Measurements from ENCODE around the gene SLC25A34. TPM values are rescaled to one million over a fixed set of nuclear protein-coding genes. Genes with fewer than 3 reads are reported as not detected.

The SLC25A34 gene
- total RNA-seq, 1 donor from 2014 or later, result 0.73 TPM

DNA sequence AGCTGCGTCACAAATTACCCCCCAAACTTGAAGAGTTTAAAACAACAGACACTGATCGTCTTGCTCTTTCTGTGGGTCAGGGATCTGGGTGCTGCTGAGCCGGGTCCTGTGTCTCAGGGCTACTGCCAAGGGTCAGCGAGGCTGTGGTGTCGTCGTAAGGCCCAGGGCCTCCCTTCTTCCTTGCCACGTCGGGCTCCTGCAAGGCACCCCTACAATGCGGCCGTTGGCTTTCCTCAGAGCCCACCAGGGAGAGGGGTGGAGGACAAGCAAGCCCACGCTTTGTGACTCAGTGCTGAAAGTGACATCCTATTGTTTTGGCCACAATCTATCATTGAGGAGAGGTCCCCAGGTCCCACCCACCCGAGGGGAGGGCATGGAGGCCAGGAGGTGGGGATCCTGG, 14.9 kb downstream of the SLC25A34 start:
- TF ChIP-seq EZH2 (IDR thresholded peaks at IDR 0.05; ENCODE audit: insufficient read depth, low read length), result no peak
- TF ChIP-seq, protein P1, sequence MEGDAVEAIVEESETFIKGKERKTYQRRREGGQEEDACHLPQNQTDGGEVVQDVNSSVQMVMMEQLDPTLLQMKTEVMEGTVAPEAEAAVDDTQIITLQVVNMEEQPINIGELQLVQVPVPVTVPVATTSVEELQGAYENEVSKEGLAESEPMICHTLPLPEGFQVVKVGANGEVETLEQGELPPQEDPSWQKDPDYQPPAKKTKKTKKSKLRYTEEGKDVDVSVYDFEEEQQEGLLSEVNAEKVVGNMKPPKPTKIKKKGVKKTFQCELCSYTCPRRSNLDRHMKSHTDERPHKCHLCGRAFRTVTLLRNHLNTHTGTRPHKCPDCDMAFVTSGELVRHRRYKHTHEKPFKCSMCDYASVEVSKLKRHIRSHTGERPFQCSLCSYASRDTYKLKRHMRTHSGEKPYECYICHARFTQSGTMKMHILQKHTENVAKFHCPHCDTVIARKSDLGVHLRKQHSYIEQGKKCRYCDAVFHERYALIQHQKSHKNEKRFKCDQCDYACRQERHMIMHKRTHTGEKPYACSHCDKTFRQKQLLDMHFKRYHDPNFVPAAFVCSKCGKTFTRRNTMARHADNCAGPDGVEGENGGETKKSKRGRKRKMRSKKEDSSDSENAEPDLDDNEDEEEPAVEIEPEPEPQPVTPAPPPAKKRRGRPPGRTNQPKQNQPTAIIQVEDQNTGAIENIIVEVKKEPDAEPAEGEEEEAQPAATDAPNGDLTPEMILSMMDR (IDR thresholded peaks at IDR 0.05; ENCODE audit: insufficient read depth, low read depth, low read length), result no peak
- Histone ChIP-seq H3K27ac (ENCODE audit: low read depth, low read length) (no peak overlapping the region), H4K20me1 (ENCODE audit: insufficient read depth, low read length) (no peaks in the 10 kb centered on the region), H3K27me3 (ENCODE audit: insufficient read depth, low read length) (no peaks in the 10 kb centered on the region), H2AFZ (ENCODE audit: low read depth, low read length) (no peak overlapping the region), H3K4me2 (ENCODE audit: low read length) (no peak overlapping the region), H3K4me1 (ENCODE audit: insufficient read depth, low read length) (peaks cover 13% of the 10 kb centered on the region), H3K79me2 (ENCODE audit: insufficient read depth, low read length) (no peaks in the 10 kb centered on the region), H3K9ac (ENCODE audit: low read length) (no peak overlapping the region), H3K9me3 (ENCODE audit: insufficient read depth, low read depth, low read length) (no peaks in the 10 kb centered on the region), H3K36me3 (ENCODE audit: insufficient read depth, low read length) (no peaks in the 10 kb centered on the region), H3K4me3 (ENCODE audit: insufficient read depth, low read depth, low read length) (no peak overlapping the region)
- Mint-ChIP-seq H3K27me3 (ENCODE audit: low read depth, unreplicated experiment) (peaks cover 14% of the 10 kb centered on the region), H3K4me3 (ENCODE audit: unreplicated experiment) (no peak overlapping the region), H3K9me3 (ENCODE audit: unreplicated experiment) (peaks cover 4% of the 10 kb centered on the region), H3K36me3 (ENCODE audit: low read depth, unreplicated experiment) (no peaks in the 10 kb centered on the region), H3K27ac (ENCODE audit: unreplicated experiment) (no peak overlapping the region), H3K4me1 (ENCODE audit: low read depth, unreplicated experiment) (no peaks in the 10 kb centered on the region)
- DNase-seq (ENCODE audit: low read depth), result no peak
- no peak for FAIRE-seq

DNA sequence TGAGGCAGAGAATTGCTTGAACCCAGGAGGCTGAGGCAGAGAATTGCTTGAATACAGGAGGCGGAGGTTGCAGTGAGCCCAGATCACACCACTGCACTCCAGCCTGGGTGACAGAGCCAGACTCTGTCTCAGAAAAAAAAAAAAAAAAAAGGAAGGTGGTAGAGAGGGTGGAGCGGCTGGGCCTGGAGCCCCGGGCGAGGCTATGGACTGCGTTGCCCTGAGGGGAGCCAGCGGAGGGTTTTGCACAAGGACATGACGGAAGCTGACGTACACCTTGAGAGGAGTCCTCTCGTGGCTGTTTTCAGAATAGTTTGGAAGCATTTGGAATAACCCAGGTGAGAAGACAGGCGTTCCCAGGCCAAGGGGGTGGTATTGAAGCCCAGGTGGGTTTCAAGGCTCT, 15.7 kb downstream of the SLC25A34 start:
- Histone ChIP-seq H3K27me3 (ENCODE audit: insufficient read depth, low read length) (no peaks in the 10 kb centered on the region), H3K9me3 (ENCODE audit: insufficient read depth, low read depth, low read length) (no peaks in the 10 kb centered on the region), H3K4me1 (ENCODE audit: insufficient read depth, low read length) (peaks cover 13% of the 10 kb centered on the region), H4K20me1 (ENCODE audit: insufficient read depth, low read length) (no peaks in the 10 kb centered on the region), H3K4me2 (ENCODE audit: low read length) (no peak overlapping the region), H3K36me3 (ENCODE audit: insufficient read depth, low read length) (no peaks in the 10 kb centered on the region), H3K4me3 (ENCODE audit: insufficient read depth, low read depth, low read length) (no peak overlapping the region), H3K79me2 (ENCODE audit: insufficient read depth, low read length) (no peaks in the 10 kb centered on the region), H2AFZ (ENCODE audit: low read depth, low read length) (no peak overlapping the region), H3K9ac (ENCODE audit: low read length) (no peak overlapping the region), H3K27ac (ENCODE audit: low read depth, low read length) (no peak overlapping the region)
- FAIRE-seq, result no peak
- Mint-ChIP-seq H3K27me3 (ENCODE audit: low read depth, unreplicated experiment) (peaks cover 14% of the 10 kb centered on the region), H3K4me1 (ENCODE audit: low read depth, unreplicated experiment) (no peaks in the 10 kb centered on the region), H3K4me3 (ENCODE audit: unreplicated experiment) (no peak overlapping the region), H3K27ac (ENCODE audit: unreplicated experiment) (no peak overlapping the region), H3K9me3 (ENCODE audit: unreplicated experiment) (peaks cover 4% of the 10 kb centered on the region), H3K36me3 (ENCODE audit: low read depth, unreplicated experiment) (no peaks in the 10 kb centered on the region)
- no peak for DNase-seq (ENCODE audit: low read depth)
- TF ChIP-seq EZH2 (IDR thresholded peaks at IDR 0.05; ENCODE audit: insufficient read depth, low read length), result no peak

DNA sequence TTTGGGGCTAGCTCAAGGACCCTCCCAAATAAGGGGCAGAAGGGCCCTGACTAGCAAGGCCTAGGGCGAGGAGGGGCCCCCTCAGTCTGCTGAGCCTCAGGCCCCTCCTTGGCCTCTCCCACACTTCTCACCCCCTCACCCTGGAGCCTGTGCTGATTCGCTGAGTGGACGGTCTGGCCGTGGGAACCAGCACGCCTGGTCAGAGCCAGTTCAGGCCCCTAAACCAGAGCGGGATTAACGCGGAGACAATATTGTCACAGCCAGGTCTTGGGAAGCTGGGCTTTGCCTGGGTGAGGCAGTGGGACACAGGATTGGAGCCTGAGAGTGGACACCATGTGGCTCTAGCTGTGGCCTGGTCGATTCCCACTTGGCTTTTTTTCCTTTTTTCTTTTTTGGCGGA, 17.7 kb downstream of the SLC25A34 start:
- no peak overlapping the region for H3K4me3 Mint-ChIP-seq (ENCODE audit: unreplicated experiment)
- Histone ChIP-seq H3K4me3 (ENCODE audit: insufficient read depth, low read depth, low read length) (no peak overlapping the region), H3K9ac (ENCODE audit: low read length) (no peak overlapping the region), H3K36me3 (ENCODE audit: insufficient read depth, low read length) (no peaks in the 10 kb centered on the region), H3K27ac (ENCODE audit: low read depth, low read length) (no peak overlapping the region), H3K9me3 (ENCODE audit: insufficient read depth, low read depth, low read length) (no peaks in the 10 kb centered on the region), H3K79me2 (ENCODE audit: insufficient read depth, low read length) (peaks cover 1% of the 10 kb centered on the region), H2AFZ (ENCODE audit: low read depth, low read length) (no peak overlapping the region), H3K27me3 (ENCODE audit: insufficient read depth, low read length) (no peaks in the 10 kb centered on the region), H3K4me1 (ENCODE audit: insufficient read depth, low read length) (peaks cover 23% of the 10 kb centered on the region), H3K4me2 (ENCODE audit: low read length) (no peak overlapping the region), H4K20me1 (ENCODE audit: insufficient read depth, low read length) (no peaks in the 10 kb centered on the region)
- peaks cover 14% of the 10 kb centered on the region for H3K27me3 Mint-ChIP-seq (ENCODE audit: low read depth, unreplicated experiment)
- no peaks in the 10 kb centered on the region for H3K36me3 Mint-ChIP-seq (ENCODE audit: low read depth, unreplicated experiment)
- no peak for TF ChIP-seq EZH2 (IDR thresholded peaks at IDR 0.05; ENCODE audit: insufficient read depth, low read length)
- TF ChIP-seq, protein P1 (IDR thresholded peaks at IDR 0.05; ENCODE audit: insufficient read depth, low read depth, low read length), result no peak
- H3K9me3 Mint-ChIP-seq (ENCODE audit: unreplicated experiment), result peaks cover 4% of the 10 kb centered on the region
- no peak overlapping the region for H3K27ac Mint-ChIP-seq (ENCODE audit: unreplicated experiment)
- peaks cover 5% of the 10 kb centered on the region for H3K4me1 Mint-ChIP-seq (ENCODE audit: low read depth, unreplicated experiment)
- no peak for DNase-seq (ENCODE audit: low read depth)
- no peak for FAIRE-seq

Data from astrocyte (in vitro differentiated cells and primary cell).